Activated T-helper 1 cell treated with Interleukin-2 at 50 U/mL for 16 hours (primary cell): ENCODE data around the gene SNUPN.
"Not testable (repeated sequence)": the region's sequence is repeated elsewhere in the genome, so short reads cannot be mapped to it uniquely, and the experiment has no call there.

ENCODE experiments used
- DNase-seq: peaks from one replicate; pipeline ENCODE4 v3.0.0-alpha.2; 2020; ENCODE audit warnings: low read depth

The SNUPN gene

GRCh38 chr15:75637245-75638009 lies 11.9 kb upstream of the SNUPN start:
- DNase-seq, result no peak

- DNase-seq, result no peak
These were observed 10.5 kb upstream of the SNUPN start for GRCh38 chr15:75636026-75636425.

GRCh38 chr15:75633922-75634321 lies 8.4 kb upstream of the SNUPN start:
- DNase-seq, result not testable (repeated sequence)

- DNase-seq, result no peak
These were observed 6.4 kb upstream of the SNUPN start for GRCh38 chr15:75631935-75632334.

- DNase-seq, result no peak
These were observed 3.0 kb downstream of the SNUPN start for GRCh38 chr15:75622505-75622904.

GRCh38 chr15:75620841-75621391 lies 4.6 kb downstream of the SNUPN start:
- no peak for DNase-seq

- DNase-seq, result no peak
These were observed 5.3 kb downstream of the SNUPN start for GRCh38 chr15:75620058-75620820.

GRCh38 chr15:75616766-75617165 lies 8.8 kb downstream of the SNUPN start:
- no peak for DNase-seq

GRCh38 chr15:75606711-75607699 lies 18.5 kb downstream of the SNUPN start:
- no peak for DNase-seq

GRCh38 chr15:75606026-75606425 lies 19.5 kb downstream of the SNUPN start:
- no peak for DNase-seq

GRCh38 chr15:75599401-75599800 lies 26.1 kb downstream of the SNUPN start:
- DNase-seq, result no peak

- no peak for DNase-seq
These were observed 27.2 kb downstream of the SNUPN start for GRCh38 chr15:75598361-75598760.

GRCh38 chr15:75597667-75598341 lies 27.7 kb downstream of the SNUPN start:
- DNase-seq, result no peak

GRCh38 chr15:75596703-75597345 lies 28.7 kb downstream of the SNUPN start:
- DNase-seq, result no peak

GRCh38 chr15:75594276-75594675 lies 31.2 kb downstream of the SNUPN start:
- no peak for DNase-seq

GRCh38 chr15:75591655-75592364 lies 33.7 kb downstream of the SNUPN start:
- DNase-seq, result no peak

- DNase-seq, result no peak
These were observed 35.3 kb downstream of the SNUPN start for GRCh38 chr15:75590239-75590638.

- no peak for DNase-seq
These were observed 36.5 kb downstream of the SNUPN start for GRCh38 chr15:75589071-75589470.

GRCh38 chr15:75586422-75586821 lies 39.1 kb downstream of the SNUPN start:
- not testable (repeated sequence) for DNase-seq

GRCh38 chr15:75584121-75584520 lies 41.4 kb downstream of the SNUPN start:
- DNase-seq, result no peak
